Hepatocyte (in vitro differentiated cells): ENCODE data around the gene KDM4E.

Experiments used
- CTCF ChIP-seq: fragments of 200-600 bp; sonication (generic); IDR thresholded peaks from 2 replicates; pipeline ENCODE4 v1.5.1; 2016; ENCODE audit warnings: antibody characterized with exemption, mild to moderate bottlenecking; ENCODE audit not compliant: poor library complexity
- EZH2 ChIP-seq: fragments of 200-600 bp; sonication (generic); IDR thresholded peaks from 2 replicates; pipeline ENCODE4 v1.6.1; 2016; ENCODE audit warnings: antibody characterized with exemption, mild to moderate bottlenecking, borderline replicate concordance

- TF ChIP-seq CTCF (no peak), EZH2 (no peak)
Observed at GRCh38 chr11:95054356-95054755, 29.3 kb downstream of the KDM4E start.
